ENCODE data around the gene RBMS3.
"Not testable (repeated sequence)": the region's sequence is repeated elsewhere in the genome, so short reads cannot be mapped to it uniquely, and the experiment has no call there.

The RBMS3 gene

GRCh38 chr3:29393946-29394345, 113.1 kb downstream of the RBMS3 start:
- DNase-seq: not testable (repeated sequence)

DNA sequence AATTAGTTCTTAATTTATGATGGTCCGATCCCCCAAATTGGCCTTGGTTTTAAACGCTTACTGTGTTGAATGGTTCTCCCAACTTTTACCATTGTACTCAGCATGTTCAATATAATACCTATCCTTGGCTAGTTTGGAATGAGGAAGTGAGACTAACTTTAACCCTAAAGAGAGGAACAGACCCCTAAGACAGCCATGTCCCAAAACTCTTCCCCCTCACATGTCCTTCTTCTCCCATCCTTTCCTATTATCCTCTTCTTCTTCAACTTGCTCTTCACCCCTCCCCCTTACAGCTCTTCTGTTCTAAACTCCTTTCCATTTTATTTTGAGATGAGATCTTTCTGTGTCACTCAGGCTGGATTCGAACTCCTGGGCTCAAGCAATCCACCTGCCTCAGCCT, 116.5 kb downstream of the RBMS3 start:
- no peak for DNase-seq

GRCh38 chr3:29398787-29399186, 117.9 kb downstream of the RBMS3 start:
- no peak for DNase-seq

- no peak for DNase-seq
These were observed 125.5 kb downstream of the RBMS3 start for GRCh38 chr3:29406291-29406832.

DNA sequence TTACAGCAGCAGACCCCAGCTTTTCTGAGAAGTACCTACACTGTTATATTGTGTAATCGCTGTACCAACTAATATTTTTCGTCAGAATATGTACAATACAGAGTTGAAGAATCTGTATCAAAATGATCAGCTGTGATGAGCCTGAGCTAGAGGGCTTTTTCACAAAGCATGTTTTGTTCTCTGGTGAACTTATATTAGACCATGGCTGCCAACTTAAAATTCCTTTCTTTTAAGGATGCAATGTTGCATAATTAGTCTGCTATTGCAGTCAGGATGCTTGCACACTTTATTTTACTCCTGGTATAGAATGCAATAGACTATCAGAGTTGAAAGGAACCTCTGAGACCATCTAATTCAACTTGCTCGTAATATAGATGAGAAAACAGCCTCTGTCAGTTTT, 127.8 kb downstream of the RBMS3 start:
- DNase-seq: no peak

DNA sequence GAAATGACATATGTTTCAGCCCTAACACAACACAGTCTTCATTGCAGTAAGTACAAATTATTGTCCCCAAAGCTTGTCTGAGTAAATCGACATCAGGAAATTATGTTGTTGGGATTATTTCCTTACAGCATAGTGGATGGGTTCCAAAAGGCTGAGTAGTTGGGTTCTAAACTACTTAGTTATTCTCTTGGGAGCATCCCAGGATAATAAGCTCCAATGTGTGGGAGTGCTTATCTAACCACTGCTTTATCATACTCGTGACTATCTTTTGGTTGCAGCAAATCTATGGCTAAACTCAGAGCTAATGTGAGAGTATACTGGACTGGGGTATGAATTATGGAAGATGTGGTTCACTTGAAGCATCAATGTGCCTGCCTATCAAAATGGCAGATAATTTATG, 128.5 kb downstream of the RBMS3 start:
- no peak for DNase-seq

DNA sequence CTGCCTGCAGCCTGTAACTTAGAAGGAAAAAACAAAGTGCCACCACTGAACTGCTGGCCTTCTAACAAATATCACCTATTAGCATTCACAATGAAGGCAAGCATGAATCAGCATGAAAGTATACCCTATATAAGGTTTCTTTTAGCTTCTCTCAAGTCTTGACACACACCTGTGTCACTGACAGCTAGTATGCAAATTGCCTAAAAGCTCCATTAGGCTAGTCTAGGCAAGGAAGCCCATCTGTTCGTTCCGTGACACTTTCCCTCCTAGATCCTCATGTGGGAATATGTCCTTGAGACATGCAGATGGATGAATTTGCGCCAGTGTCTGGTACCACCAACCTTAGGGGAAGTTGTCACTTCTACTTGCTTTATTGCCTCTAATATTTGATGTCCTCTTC, 129.3 kb downstream of the RBMS3 start:
- no peak for DNase-seq

DNA sequence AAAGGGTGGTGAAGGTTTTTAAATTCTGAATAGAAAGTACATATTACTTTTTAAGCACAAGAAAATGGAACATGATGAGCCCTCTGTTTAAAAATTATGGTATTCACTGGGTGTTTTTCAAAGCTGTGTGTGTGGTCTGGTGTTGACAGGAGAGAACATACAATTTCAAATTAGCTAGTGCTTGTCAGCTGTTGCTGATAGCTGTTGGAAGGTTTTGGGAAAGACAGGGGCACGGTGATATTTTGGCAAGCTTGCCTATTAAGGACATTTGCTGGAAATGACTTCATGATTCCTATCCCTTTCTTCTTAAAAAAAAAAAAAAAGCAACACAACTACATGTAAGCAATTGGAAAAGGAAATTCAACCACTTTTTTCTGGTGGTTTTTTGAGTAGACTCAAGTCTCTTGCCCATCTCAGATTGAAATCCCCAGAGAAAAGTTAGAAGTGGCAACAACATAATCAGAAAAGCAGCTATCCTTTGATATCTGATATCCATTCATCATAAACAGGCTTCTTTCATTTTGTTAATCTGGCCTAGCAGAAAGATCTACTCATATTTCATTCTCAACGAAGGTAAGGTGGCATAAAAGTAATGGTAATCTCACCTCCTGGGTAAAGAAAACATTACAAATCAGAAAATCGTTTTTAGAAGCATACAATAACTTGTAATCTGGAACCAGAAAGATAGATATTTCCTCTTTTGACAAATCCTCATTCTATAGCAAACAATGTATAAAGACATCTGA, 130.0 kb downstream of the RBMS3 start:
- no peak for DNase-seq

DNA sequence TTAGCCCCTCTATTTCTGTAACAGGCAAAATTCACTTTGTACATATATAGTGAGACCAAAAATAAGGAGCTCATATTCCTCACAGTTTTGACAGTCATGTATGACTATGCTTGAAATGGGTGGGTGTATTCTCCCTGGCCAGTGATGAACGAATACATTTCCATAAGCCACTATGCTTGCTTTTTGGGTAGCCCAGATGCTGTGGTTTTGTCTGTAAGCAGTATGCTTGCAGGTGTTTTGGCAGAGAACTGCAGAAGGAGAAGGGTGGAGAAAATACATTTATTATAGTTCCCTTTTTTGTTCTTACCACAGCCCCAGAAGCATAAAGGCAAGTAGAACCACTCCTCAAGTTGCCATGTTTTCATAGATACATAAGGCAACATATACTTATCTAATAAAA, 131.2 kb downstream of the RBMS3 start:
- no peak for DNase-seq

GRCh38 chr3:29414468-29415224, 133.8 kb downstream of the RBMS3 start:
- DNase-seq: no peak

- no peak for DNase-seq
These were observed 134.8 kb downstream of the RBMS3 start for GRCh38 chr3:29415482-29416223.

DNA sequence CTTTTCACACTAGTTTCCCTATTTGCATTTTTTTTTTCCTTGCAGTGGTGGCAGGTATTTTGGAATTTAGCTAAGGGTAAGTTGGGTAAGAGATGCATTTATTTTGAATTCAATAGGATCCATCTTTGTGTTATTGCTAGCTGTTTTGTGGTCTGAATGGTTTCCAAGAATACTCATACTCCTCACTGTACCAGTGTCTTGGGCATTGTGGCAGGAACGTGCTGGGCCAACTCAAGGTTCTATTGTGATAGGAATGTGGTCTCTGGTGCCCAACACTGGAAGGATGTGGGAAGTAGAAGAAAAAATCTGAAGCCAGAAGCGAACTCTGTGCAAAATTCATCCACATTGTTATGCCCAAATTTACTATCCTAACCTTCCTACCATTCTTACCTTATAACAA, 135.6 kb downstream of the RBMS3 start:
- no peak for DNase-seq

DNA sequence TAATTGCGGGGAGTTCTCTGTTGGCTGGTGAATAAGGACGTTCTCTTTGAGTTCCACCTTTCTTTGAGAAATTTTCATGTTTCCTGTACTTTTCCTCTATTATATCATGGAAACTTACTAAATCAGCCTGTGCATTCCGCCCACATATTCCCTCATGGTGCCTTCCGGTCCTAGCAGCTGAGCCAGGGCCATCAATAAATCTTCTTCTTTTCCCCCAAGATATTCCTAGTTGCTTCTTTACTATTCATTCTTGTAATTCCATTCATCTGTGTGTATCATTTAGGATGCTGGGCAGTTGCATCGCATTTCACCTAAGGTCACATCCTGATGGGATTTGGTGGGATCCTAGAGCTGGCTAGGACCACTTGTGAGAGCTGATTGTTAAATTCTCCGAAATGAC, 139.2 kb downstream of the RBMS3 start:
- no peak for DNase-seq

GRCh38 chr3:29426302-29427226, 145.7 kb downstream of the RBMS3 start:
- no peak for DNase-seq

DNA sequence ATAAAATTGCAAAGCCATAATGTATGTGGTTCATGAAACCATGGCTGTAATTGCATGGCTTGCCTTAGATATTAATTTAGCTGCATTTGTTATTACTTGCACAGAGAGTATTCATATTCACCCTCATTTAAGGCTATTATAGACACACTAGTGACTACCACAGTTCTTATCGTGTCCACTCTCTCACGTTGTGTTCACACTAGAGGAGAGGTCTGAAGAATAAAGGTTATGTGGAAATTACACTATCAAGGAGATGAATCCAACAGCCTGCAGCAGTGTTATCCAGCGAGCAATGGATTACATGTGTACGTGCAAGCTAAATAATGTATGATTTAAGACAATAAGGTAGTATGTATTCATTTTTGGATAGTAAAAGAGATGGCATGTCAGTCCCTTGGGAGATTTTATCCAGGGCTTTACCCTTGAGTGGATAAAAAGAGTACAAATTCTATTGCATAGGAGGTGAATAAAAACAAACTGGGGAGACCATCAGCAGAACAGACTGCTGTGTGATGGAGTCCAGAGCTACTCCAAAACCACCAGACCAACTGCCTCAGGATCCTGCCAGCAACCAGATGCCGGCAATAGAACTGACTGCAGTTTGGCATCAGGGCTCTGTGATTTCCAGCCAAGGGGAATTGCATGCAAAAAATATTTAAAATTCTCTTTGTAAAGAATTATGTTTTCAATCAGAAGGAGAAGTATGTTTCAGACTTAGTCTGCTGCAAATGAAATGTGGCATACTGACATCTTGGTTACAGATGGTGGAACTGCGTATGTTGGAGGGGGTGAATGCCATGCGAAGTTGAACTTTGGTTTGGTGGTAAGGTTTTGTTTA, 146.6 kb downstream of the RBMS3 start:
- DNase-seq: no peak

GRCh38 chr3:29429055-29429679, 148.3 kb downstream of the RBMS3 start:
- no peak for DNase-seq

- DNase-seq: no peak
These were observed 149.7 kb downstream of the RBMS3 start for GRCh38 chr3:29430558-29430971.

- no peak for DNase-seq
These were observed 155.9 kb downstream of the RBMS3 start for GRCh38 chr3:29436612-29437323.

- DNase-seq: no peak
These were observed 157.7 kb downstream of the RBMS3 start for GRCh38 chr3:29438580-29438979.
